Muscle of back (tissue), 11 donors: Measurements from ENCODE around the gene IL36RN. TPM values are rescaled to one million over a fixed set of nuclear protein-coding genes. Genes with fewer than 3 reads are reported as not detected.

Source experiments
- DNase-seq, 3 donors: peaks; one replicate each; pipeline versions ENCODE4 v3.0.0 to v3.0.0-alpha.2; 2013
- polyA plus RNA-seq, 10 donors: library from polyadenylated mRNA; unstranded; fragments of 120-200 nt; gene quantifications; one replicate each; pipeline ENCODE4 v1.2.1, GENCODE V29; 2013; ENCODE audit not compliant: insufficient read length in 10 of 10

IL36RN gene
- polyA plus RNA-seq, 10 donors, result 0.34 to 2.4 TPM; not detected in 8

GRCh38 chr2:113046465-113046864, 12.5 kb upstream of the IL36RN start:
- DNase-seq, result no peak

- DNase-seq, result no peak
Measured at GRCh38 chr2:113050921-113051895, 7.8 kb upstream of the IL36RN start.

GRCh38 chr2:113052396-113052917, 6.5 kb upstream of the IL36RN start, which contains the start of gene IL36B:
IL36B (minus strand) TSS chr2:113052867.
- DNase-seq, result no peak

GRCh38 chr2:113053666-113054065, 5.3 kb upstream of the IL36RN start:
- no peak for DNase-seq

- DNase-seq, result no peak
Measured at GRCh38 chr2:113054066-113054465, 4.9 kb upstream of the IL36RN start.

- no peak for DNase-seq
Measured at GRCh38 chr2:113056521-113056920, 2.5 kb upstream of the IL36RN start.

- no peak for DNase-seq
Measured at GRCh38 chr2:113057117-113057516, 1.9 kb upstream of the IL36RN start.

- no peak for DNase-seq
Measured at GRCh38 chr2:113058411-113058994, 495 bp upstream of the IL36RN start.

GRCh38 chr2:113060396-113060795, 1.4 kb downstream of the IL36RN start:
- DNase-seq, result no peak

- DNase-seq, result no peak
Measured at GRCh38 chr2:113060796-113061195, 1.8 kb downstream of the IL36RN start.

GRCh38 chr2:113061241-113061640, 2.2 kb downstream of the IL36RN start:
- DNase-seq, result no peak

- DNase-seq, result no peak
Measured at GRCh38 chr2:113061896-113062770, 3.1 kb downstream of the IL36RN start.

- no peak for DNase-seq
Measured at GRCh38 chr2:113064281-113064680, 5.3 kb downstream of the IL36RN start.

- DNase-seq, result no peak
Measured at GRCh38 chr2:113064898-113065297, 5.9 kb downstream of the IL36RN start.

- no peak for DNase-seq
Measured at GRCh38 chr2:113067681-113068080, 8.7 kb downstream of the IL36RN start, which contains the start of gene IL1F10. IL1F10 (plus strand) TSS chr2:113067970; CDS start chr2:113072739, 4,769 bp downstream.

GRCh38 chr2:113068249-113068648, 9.3 kb downstream of the IL36RN start:
- no peak for DNase-seq

- no peak for DNase-seq
Measured at GRCh38 chr2:113068706-113069485, 9.9 kb downstream of the IL36RN start.

- DNase-seq, result no peak
Measured at GRCh38 chr2:113069676-113070605, 10.9 kb downstream of the IL36RN start.

GRCh38 chr2:113070606-113070975, 11.6 kb downstream of the IL36RN start:
- DNase-seq, result no peak

GRCh38 chr2:113072584-113072983, 13.6 kb downstream of the IL36RN start:
- no peak for DNase-seq
